GM19452 (cell line): ENCODE data around the gene KRT6C.
"Not testable (repeated sequence)": the region's sequence is repeated elsewhere in the genome, so short reads cannot be mapped to it uniquely, and the experiment has no call there.

Experiments
- ATAC-seq: cut with Tn5 transposase; IDR thresholded peaks from one replicate; pipeline ENCODE4 v1.9.1; 2021; ENCODE audit not compliant: unreplicated experiment

The KRT6C gene

DNA sequence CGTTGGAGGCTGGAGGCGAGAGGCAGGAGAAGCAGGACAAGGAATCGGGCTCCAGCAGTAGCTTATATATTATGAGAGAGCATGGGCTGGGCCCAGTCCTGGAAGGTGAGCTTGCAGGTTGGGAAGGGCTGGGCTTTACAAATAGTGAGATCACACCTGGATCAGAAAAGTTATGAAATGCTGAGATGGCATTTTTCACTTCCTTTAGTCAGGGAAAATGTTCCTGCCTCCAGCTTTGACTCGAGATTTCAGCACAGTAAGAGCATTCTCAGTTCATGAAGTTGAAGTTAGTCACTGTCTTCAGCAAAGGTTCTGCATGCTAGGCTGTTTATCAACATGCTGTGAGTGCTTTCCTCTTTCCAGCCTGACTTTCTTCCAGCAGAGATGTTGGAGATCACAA lies at the start of gene KRT6C:
Gene KRT6C (minus strand): TSS at position 38 of the 400 bp plus-strand sequence. CDS start 68 bp downstream, outside the sequence.
- no peak for ATAC-seq

DNA sequence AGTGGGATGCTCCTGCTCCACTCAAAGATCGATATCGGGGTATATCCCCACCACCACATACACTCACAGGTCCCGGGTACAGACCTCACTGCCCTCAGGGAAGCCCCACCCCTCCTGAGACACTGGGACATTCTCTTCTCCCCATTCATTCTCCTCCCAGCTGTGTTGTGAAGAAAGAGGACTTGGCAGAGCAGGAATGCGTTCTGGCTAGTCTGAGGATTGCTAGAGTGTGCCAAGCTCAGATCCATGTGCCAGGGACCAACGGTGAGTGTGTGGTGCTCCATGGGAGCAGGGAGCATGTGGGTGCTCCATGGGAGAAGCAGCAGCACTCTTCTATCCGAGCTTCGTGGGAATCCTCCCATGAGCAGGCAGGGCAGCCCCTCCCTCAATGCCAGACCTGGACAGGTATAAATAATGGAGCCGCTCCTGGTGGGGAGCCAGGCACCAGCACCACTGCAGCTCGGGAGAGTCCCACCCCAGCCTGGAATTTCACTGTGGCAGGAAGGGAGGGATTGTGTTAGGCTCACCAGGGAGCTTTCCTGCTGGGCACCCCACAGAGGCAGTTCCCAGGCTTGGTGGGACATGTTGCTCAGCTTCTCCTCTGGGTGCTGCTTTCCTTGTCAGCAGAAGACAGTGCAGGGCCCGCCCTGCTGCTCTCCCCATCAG lies 48.9 kb upstream of the KRT6C start:
- ATAC-seq = no peak

DNA sequence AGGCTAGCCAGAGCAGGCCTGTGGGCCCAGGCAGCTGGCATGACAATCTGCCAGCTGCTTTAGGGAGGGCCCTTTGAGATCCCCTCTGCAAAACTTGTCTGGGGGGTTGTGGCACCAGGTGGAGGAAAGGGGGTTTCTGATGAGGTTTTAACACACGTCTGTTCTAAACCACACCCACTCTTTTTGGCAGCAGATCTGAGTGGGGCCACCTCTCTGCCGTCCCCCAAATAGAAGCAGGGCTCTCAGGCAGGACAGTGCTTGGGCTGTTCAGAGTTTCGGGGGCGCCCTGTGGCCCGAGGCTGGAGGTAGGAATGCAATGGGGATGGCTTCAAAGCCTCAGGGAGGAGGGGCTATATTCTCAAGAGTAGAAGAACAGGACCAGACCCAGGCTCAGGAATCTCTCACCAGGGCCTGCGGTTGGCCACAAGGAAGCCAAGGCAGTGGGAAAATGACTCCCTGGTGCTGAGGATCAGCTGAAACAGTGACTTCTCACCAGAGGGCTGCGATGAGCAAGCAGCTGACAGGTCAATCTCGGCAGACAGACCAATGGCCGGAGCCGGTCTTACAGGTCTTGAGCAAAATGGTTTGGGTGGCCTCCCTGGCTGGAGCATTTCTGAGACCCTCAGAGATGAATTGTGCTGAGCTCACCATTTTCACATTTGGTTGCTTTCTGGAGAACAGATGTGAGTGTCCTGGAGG lies 48.1 kb upstream of the KRT6C start:
- ATAC-seq = no peak

DNA sequence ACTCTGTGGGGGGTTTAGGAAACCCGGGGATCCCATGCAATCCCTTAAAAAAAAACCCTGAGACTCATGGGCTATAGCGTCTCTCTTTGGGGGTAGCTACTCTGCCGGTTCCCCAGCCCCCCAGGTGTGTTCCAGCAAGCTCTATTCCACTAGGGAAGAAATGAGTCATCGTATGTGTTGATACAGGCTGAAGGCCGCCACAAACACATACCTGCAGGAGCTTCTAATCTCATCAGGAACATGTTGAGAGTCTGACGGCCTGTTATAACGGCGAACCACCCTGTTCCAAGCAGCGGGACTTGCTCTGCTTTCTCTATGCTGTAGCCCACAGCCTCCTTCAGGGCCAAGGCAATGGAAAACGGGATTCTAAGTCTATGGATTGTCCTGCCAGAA lies 47.6 kb upstream of the KRT6C start:
- no peak for ATAC-seq

DNA sequence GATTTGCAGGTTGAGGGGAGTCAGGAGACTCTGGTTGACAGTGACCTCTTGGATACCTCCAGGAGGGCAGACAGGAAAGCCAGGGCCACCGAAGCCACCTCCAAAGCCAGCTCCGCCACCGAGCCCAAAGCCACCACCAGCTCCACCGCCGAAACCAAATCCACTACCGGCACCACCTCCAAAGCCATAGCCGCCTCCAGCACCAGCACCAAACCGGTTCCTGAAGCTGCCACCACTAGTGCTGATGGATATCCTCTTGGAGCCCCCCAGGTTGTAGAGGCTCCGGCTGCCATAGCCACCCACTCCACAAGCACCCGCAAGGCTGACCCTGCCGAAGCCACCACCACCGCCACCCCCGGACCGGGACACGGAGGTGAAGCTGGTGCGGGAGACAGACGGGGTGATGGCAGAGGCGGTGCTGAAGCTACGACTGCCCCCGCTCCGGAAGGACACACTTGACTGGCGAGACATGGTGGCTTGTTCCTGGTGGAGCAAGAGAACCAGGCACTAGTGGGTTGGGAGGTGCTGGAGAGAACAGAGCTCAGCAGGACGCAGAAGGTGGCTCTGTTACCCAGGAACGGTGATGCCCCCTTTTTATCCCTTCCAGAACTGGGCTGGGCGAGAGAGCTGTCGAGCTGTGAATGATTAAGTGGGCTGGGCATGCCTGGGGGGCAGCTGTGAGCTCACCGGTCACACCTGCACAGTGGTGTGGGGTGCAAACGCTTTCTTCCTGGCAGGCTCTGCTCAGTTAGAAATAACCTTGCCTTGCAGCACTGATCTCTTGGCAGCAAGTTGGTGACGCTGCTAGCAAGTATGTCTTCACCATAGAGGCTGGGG lies 46.4 kb upstream of the KRT6C start, which contains the start of gene KRT5:
Gene KRT5 (minus strand): TSS at position 569 of the 837 bp plus-strand sequence. CDS start 98 bp downstream, at position 471.
- no peak for ATAC-seq

DNA sequence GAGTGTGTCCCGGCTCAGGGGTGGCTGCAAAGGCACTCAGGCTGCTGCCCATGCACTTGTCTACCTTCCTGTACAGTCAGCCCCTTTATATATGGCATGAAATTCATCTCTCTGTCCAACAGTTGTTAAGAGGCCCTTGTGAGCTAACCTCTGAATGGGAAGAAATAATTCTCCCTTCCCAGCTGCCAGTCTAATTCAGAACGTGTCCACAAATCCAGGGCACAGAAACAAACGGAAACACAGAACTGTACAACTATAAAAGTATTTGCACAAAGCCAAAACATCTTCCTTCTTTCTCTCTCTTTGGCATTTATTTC lies 45.7 kb upstream of the KRT6C start:
- ATAC-seq = no peak

DNA sequence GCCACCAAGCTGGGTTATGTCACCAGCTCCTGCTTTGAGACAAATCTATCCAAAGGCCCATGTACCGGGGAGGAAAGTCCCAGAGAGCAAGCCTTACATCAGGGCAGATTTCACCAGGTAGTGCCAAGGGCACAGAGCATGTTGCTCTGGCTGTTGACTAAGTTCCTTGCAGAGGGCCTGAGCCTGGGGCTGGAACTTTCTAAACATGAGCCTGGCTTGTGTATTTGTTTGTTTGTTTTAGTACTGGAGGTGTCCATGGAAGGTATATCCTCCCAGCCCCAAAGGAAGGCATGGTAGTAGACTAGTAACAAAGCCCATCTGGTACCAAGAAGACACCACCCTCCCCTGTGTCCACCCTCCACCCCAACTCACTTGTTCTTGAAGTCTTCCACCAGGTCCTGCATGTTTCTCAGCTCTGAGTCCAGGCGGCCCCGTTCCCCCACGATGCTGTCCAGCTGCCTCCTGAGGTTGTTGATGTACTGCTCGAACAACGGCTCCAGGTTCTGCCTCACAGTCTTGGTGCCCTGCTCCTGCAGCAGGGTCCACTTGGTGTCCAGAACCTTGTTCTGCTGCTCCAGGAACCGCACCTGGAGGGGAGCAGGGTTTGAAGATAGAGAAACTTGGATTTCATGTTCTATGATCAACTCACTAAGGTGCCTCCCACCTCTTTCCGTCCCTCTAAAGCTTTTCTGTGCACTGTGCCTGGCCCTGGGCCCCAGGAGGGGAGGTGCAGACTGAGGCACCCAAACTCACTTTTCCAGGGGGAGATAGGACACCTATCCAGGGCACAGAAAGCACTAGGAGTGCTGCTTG lies 45.2 kb upstream of the KRT6C start:
- ATAC-seq = no peak

DNA sequence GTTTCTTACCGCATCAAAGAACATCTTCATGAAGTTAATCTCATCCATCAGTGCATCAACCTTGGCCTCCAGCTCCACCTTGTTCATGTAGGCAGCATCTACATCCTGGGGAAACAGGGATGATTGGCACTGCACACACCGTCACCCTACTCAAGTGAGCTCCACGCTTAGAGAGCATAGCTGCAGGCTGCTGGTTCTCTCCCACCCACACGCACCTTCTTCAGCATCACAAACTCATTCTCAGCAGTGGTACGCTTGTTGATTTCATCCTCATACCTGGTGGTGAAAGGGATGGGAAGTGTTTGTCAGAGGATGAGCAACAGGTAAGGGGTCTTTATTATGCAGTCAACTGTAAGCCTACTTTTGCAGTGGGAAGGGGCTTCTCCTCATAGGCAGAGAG lies 44.3 kb upstream of the KRT6C start:
- ATAC-seq = no peak

DNA sequence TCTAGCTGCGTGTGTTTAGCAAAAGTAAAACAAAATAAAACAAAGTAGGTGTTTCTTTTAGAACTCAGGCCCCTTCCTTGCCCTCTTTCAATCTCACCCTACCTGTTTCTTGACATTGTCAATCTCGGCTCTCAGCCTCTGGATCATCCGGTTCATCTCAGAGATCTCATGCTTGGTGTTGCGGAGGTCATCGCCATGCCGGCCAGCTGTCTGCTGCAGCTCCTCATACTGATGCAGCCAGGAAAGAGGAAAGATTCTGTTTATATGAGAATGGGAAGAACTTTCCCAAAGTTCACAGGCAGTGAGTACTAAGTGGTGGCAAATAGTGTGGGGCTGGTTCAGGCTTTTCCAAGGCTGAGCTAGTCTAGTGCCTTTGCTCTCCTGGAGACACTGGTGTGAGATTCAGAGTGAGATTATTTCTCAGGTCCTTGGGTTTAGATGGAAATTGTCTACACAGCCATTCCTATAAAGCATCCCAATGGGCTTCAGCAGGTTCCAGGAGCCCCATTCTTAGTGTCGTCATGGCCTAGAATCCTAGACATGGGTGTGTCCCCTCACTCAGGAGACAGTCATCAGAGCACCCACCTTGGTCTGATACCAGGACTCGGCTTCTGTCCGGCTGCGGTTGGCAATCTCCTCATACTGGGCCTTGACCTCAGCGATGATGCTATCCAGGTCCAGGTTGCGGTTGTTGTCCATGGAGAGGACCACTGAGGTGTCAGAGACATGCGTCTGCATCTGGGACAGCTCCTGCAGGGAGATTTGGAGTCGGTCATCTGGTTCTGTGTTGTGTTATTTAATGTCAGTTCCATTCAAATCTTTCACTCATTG lies 43.6 kb upstream of the KRT6C start:
- no peak for ATAC-seq

DNA sequence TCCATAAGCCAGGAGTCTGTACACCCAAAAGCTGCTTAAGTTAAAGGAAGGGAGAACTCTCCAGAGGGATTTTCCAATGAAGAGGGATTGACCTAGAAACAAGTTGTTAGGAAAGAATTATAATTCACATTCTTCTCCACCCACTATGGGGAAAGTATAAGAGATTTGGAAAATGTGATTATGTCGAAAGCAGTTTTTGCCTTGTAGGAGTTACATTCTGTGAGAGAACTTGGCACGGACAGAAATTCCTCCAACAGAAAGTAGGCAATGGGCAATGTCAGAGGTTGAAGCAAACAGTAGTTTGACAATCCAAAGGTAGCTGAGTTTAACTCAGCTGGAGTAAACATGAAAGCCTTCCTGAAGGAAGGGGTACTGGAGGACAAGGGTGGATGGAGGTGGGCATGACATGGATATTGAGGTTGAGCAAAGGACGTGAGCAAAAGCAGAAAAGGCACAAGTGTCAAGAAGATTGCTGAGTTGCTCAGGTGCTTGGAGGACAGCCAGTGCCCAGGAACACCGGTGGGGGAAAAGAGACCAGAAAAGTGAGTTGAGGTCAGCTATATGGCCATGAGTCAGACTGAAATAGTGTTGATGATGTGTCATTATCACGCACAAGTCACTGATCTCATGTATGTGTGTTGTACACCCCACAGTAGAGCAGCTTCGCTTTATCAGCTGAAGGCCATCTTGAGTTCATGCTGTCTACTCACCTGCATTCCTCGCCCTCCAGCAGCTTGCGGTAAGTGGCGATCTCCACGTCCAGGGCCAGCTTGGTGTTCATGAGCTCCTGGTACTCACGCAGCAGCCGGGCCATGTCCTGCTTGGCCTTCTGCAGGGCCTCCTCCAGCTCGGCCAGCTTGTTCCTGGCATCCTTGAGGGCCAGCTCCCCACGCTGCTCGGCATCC lies 42.6 kb upstream of the KRT6C start:
- no peak for ATAC-seq

DNA sequence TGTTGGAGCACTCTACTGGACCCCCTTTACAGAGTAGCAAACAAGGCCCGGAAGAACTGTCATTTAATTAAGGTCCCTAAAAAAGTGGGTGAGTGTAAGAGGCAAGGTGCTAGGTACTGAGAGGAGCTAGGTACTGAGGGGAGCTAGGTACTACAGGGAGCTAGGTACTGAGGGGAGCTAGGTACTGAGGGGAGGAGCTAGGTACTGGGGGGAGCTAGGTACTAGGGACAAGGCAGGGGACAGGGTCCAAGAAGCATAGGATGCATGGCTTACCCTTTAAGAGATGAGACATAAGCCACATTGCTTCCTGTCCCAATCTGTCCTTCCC lies 41.7 kb upstream of the KRT6C start:
- ATAC-seq = no peak

DNA sequence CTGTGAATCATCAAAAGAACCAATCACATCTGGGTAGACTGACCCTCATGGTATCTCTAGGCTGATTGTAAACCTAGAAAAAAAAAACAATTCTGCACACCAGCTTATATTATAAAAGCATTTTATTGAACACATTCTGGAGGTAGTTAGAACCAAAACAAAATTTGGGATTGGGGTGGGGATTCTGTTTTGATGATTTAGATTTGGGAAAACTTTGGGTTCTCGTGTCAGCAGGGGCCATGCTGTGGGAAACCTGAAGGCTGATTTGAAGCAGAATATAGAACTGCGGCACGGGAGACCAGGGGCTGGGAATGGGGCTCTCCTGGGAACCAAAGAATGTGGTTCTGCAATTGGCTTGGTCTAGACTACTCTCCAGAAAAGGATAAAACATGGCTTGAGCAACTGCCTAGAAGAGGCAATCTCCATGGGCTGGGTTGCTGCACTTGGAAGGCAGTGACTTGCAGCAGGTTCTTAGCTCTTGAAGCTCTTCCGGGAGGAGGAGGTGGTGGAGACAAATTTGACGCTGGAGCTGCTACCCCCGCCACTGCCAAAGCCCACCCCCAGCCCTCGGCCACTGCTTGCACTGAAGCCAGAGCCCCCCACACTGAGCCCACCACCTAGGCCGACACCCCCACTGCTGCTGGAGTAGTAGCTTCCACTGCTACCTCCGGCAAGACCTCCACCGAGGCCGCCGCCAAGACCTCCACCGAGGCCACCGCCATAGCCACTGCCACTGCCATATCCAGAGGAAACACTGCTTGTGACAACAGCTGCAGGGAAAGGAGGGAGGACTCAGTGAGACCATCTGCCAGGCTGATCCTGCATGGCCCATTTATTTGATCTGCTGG lies 41.1 kb upstream of the KRT6C start:
- ATAC-seq = no peak

DNA sequence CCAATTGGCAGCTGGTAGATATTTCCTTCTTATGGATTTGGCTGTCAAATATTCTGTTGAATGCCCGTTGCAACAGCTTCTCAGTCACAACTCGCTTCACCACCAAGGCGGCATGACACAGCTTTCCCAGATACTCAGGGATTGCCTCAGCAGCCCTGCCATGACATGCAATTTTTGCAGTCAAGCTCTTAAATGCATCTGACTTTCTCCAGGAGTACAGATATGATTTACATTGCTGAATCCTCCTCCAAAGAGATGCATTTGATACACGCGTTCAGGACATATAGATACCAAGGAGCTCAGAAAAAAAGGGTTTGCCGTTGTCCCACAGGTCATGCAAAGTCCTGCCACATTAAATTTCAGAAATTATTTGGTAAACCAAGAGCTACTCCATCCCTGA lies 40.1 kb upstream of the KRT6C start:
- ATAC-seq = no peak

DNA sequence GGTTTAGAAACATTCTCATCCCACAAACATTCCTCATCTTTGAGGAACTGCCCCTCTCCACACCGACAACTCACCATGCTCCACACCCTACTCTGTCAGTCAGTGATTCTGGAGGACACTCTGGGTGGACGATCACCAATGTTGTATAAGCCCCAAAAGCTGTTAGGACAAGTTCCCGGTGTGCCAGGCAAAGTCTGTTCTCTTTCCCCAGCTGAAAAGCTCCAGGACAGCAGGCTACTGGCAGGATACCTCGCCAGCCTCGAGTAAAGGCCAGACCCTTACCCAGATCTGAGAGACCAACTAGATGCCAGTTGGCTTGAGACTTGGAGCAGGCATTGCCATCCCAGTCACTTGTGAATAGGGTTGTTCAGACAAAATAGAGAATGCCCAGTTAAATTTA lies 34.6 kb upstream of the KRT6C start:
- ATAC-seq = no peak

DNA sequence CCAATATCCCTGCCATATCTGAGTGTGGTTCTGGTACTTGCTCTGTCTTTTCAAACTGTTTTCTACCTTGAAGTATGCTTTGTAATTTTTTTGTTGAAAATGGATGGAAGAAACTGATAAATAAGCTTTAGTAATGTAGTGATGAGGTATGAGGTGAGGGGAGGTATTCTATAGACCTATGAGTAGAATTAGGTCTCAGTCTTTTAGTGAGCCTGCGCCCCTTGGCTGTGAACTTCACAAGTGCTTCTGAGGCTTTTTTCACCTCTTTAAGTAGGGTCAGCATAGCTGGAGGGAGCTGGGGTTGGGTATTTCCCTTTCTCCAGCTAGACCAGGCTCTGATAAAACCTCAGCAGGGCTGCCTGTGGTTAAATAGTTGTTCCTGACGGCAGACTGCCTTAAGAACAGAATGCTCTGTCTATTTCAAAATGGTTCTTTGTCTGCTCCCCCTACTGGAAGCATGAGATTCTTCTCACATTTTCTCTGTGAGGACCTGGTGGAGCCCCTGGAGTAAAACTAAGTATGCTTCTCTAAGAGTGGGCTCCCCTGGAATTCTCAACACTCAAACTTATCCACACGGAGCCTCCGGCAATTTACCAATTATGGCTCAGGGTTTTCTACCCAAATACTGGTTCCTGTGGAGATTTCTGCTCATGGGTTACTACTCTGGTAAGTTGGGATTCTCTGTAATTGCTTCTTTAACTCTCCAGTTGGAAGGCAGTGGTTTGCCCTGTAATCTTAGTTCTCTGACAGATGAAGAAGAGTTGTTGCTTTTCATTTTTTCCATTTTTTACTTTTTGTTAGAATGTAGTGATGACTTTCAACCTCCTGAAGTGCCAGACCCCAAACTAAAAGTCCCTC lies 33.5 kb upstream of the KRT6C start:
- ATAC-seq = no peak

DNA sequence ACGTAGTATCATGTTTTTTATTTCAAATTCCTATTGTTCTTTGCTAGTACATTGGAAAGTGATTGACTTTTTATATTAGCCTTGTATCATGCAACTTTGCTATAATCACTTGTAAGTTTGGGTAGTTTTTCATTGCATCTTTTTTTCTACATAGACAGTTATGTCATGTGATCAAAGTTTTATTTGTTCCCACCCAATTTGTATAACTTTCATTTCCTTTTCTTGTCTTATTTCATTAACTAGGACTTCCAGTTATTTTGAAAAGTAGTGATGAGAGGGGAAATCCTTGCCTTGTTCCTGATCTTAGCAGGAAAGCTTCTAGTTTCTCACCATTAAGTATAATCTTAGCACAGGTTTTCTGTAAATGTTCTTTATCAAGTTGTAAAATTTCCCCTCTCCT lies 29.3 kb upstream of the KRT6C start:
- no peak for ATAC-seq

DNA sequence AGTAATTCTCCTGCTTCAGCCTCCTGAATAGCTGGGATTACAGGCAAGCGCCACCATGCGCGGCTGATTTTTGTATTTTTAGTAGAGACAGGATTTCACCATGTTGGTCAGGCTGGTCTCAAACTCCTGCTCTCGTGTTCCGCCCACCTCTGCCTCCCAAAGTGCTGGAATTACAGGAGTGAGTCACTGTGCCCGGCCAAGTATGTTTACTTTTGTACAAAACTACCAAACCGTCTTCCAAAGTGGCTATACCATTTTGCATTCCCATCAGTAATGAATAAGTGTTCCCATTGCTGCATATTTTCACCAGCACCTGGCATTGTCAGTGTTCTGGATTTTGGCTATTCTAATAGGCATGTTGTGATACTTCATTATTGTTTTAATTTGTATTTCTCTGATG lies 27.9 kb upstream of the KRT6C start:
- no peak for ATAC-seq

DNA sequence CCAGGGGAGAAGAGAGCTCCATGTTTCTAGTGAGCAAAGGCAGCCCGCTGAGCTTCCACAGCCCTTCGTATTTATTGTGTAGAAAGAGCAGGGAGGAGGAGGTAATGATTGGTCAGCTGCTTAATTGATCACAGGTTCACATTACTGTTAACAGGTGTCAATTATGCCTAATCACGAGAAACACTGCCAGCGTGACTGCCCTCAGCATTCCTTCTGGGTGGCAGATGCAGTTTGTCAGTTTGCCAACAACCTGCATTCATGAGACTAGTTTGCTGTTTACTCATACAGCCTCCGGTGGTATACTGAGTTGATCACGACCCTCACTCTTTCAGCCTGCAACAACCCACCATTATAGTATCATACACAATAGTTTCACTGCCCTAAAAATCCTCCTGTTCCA lies 27.0 kb upstream of the KRT6C start:
- ATAC-seq = not testable (repeated sequence)
